GM12875 (cell line): Measurements from ENCODE around the gene ZBTB48.

Source experiments
- H3K4me3 ChIP-seq: one replicate; pipeline ENCODE4 v1.5.1; 2011; ENCODE audit warnings: low read depth, low read length, control low read depth
- TF ChIP-seq, protein P1 (sequence below): IDR thresholded peaks from 2 replicates; pipeline ENCODE4 v1.5.1; 2011; ENCODE audit warnings: low read depth, mild to moderate bottlenecking, control low read depth, inconsistent platforms, low read length, moderate library complexity, borderline replicate concordance; ENCODE audit not compliant: insufficient read depth

Gene ZBTB48

GRCh38 chr1:6591644-6592043 is 11.8 kb downstream of the ZBTB48 start:
- TF ChIP-seq, protein P1, sequence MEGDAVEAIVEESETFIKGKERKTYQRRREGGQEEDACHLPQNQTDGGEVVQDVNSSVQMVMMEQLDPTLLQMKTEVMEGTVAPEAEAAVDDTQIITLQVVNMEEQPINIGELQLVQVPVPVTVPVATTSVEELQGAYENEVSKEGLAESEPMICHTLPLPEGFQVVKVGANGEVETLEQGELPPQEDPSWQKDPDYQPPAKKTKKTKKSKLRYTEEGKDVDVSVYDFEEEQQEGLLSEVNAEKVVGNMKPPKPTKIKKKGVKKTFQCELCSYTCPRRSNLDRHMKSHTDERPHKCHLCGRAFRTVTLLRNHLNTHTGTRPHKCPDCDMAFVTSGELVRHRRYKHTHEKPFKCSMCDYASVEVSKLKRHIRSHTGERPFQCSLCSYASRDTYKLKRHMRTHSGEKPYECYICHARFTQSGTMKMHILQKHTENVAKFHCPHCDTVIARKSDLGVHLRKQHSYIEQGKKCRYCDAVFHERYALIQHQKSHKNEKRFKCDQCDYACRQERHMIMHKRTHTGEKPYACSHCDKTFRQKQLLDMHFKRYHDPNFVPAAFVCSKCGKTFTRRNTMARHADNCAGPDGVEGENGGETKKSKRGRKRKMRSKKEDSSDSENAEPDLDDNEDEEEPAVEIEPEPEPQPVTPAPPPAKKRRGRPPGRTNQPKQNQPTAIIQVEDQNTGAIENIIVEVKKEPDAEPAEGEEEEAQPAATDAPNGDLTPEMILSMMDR = no peak
- no peak overlapping the region for H3K4me3 ChIP-seq

GRCh38 chr1:6592441-6592840 is 12.6 kb downstream of the ZBTB48 start:
- TF ChIP-seq, protein P1 = no peak
- no peak overlapping the region for H3K4me3 ChIP-seq

DNA sequence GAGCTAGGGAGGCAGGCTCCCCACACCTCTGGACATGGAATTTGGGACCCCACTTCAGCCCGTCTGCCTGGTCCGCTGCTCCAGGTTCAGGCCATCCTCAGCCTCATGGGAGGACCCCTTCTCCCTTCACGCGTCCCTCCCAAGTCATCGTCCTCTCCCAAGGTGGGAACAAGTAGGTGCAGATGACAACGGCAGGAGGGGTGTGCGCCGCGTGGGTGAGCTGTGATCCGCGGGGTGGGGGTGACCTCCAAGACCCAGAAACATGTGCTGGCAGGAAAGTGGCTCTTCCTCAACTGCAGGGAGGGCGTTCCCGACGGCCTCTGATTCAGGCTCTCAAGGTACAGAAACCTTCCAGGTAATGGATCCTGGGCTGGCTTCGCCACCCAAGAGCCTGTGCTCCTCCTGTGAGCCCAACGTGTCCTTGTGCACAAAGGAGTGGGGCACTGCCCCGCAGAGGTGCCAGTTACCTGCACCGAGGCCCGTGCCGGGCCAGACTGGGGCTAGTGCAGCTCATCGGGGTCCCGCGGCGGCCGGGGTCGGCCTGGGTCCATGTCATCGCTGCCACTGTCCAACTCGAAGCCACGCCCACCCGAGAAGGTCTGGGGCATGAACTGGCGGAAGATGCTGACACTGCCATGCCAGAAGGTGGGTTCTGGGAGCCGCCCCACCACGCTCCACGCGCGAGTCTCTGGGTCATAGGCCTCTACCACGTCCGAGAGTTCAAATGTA is 13.2 kb downstream of the ZBTB48 start:
- TF ChIP-seq, protein P1 = no peak
- no peak overlapping the region for H3K4me3 ChIP-seq

GRCh38 chr1:6593810-6594209 is 14.0 kb downstream of the ZBTB48 start:
- TF ChIP-seq, protein P1 = no peak

GRCh38 chr1:6594977-6595740 is 15.4 kb downstream of the ZBTB48 start:
- no peak overlapping the region for H3K4me3 ChIP-seq
- TF ChIP-seq, protein P1 = no peak

More at GRCh38 chr1:6593810-6594209, 14.0 kb downstream of the ZBTB48 start:
- no peak overlapping the region for H3K4me3 ChIP-seq

- TF ChIP-seq, protein P1 = no peak
- H3K4me3 ChIP-seq = no peak overlapping the region
Observed at GRCh38 chr1:6596351-6596750, 16.6 kb downstream of the ZBTB48 start.
